ENCODE data around the gene MRGPRG.

MRGPRG gene

DNA sequence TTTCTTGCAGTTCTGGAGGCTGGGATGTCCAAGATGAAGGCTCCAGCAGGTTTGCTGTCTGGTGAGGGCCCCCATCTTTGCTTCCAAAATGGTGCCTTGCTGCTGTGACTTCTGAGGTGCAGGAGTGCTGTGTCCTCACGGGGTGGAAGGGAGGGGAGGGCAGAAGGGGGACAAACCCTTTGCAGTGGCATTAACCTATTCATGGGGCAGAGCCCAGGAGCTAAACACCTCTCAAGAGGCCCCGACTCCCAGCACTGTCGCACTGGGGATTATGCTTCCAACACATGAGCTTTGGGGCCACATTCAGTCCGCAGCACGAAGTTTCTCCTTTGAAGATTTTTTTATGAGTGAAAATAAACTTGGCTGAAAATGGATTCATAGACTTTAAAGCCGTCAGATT is 28.0 kb downstream of the MRGPRG start:
- H3K27me3 ChIP-seq (ENCODE audit: control insufficient read depth, insufficient read depth, low read length), result no peaks in the 10 kb centered on the region
- no peaks in the 10 kb centered on the region for H3K9me3 ChIP-seq (ENCODE audit: control insufficient read depth, insufficient read depth, low read depth, low read length)
- peaks cover 29% of the 10 kb centered on the region for H3K4me1 ChIP-seq (ENCODE audit: control insufficient read depth, insufficient read depth, low read length)
- no peak overlapping the region for H3K9ac ChIP-seq (ENCODE audit: low read length)
- H3K36me3 ChIP-seq (ENCODE audit: control insufficient read depth, insufficient read depth, low read length), result no peaks in the 10 kb centered on the region
- no peak overlapping the region for H3K27ac ChIP-seq (ENCODE audit: low read depth, low read length)
- no peak overlapping the region for H3K4me3 ChIP-seq (ENCODE audit: low read depth, low read length)

DNA sequence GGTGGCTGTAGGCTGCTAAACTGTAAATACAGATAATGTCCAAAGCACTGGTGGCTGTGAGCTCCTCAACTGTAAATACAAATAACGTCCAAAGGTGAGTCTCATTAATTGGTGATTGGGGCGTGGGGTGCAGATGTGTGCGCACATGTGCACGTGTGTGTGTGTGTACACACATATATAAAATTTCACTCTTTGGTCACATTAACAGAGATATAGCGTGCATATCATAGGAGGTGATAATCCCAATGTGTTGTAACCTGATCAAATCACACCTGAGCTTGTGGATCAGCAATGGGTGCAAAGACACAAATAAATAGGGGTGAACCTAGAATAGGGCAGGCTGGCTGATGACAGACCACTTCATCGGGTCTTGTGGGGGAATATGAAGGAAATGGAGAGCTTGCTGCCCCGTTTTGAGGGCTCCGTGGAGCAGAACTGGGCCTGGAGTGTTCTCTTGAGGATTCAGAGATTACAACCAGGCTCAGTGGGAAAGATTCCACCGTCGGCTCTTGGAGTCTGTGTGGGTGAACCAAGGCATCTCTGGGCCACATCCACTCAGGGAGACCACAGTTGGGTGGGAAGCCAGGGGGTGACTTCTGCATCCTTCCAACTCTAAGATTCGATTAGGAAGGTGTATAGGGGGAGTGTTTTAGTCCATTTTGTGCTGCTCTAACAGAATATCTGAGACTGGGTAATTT is 28.6 kb downstream of the MRGPRG start:
- Histone ChIP-seq H3K9me3 (ENCODE audit: control insufficient read depth, insufficient read depth, low read depth, low read length) (no peaks in the 10 kb centered on the region), H3K9ac (ENCODE audit: low read length) (peak overlapping the region; percentile 61), H3K36me3 (ENCODE audit: control insufficient read depth, insufficient read depth, low read length) (no peaks in the 10 kb centered on the region), H3K27ac (ENCODE audit: low read depth, low read length) (no peak overlapping the region; the same call in 1 of the 2 replicates), H3K27me3 (ENCODE audit: control insufficient read depth, insufficient read depth, low read length) (no peaks in the 10 kb centered on the region), H3K4me1 (ENCODE audit: control insufficient read depth, insufficient read depth, low read length) (peaks cover 29% of the 10 kb centered on the region), H3K4me3 (ENCODE audit: low read depth, low read length) (peak overlapping the region; percentile 42; the same call in 1 of the 2 replicates)

DNA sequence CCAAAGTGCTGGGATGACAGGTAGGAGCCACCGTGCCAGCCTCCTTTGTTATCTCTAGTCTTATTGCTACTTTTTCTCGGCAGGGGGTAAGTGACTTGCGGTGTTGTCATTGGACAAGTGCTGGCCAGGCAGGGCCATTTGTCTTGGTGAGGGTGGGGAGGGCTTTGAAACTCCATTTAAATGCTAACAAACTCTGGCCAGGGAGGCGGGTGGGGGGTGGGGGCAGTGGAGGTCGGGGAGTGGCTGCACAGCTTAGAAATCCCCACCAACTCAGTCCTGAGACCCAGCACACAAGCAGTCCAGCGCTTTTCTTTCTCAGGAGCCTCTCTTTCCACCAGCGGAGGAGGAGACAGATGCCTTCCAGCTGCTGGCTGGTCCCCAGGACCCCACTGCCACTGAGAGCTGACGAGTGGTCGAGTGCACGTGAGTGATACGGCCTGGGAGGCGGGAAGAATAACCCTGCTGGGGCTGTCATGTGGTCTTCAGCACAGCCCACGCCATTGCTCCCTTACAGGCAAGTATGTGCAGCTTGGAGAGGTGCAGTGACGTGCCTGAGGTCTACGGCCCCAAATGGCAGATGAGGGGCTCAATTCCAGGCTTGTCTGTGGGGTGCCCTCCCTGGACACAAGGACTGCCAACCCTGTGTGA is 29.3 kb downstream of the MRGPRG start:
- peak overlapping the region; percentile 42 for H3K4me3 ChIP-seq (ENCODE audit: low read depth, low read length)
- peak overlapping the region; percentile 53; the same call in 1 of the 2 replicates for H3K27ac ChIP-seq (ENCODE audit: low read depth, low read length)
- peak overlapping the region; percentile 61 for H3K9ac ChIP-seq (ENCODE audit: low read length)
- H3K27me3 ChIP-seq (ENCODE audit: control insufficient read depth, insufficient read depth, low read length), result no peaks in the 10 kb centered on the region
- no peaks in the 10 kb centered on the region for H3K36me3 ChIP-seq (ENCODE audit: control insufficient read depth, insufficient read depth, low read length)
- H3K9me3 ChIP-seq (ENCODE audit: control insufficient read depth, insufficient read depth, low read depth, low read length), result no peaks in the 10 kb centered on the region
- H3K4me1 ChIP-seq (ENCODE audit: control insufficient read depth, insufficient read depth, low read length), result peaks cover 29% of the 10 kb centered on the region

DNA sequence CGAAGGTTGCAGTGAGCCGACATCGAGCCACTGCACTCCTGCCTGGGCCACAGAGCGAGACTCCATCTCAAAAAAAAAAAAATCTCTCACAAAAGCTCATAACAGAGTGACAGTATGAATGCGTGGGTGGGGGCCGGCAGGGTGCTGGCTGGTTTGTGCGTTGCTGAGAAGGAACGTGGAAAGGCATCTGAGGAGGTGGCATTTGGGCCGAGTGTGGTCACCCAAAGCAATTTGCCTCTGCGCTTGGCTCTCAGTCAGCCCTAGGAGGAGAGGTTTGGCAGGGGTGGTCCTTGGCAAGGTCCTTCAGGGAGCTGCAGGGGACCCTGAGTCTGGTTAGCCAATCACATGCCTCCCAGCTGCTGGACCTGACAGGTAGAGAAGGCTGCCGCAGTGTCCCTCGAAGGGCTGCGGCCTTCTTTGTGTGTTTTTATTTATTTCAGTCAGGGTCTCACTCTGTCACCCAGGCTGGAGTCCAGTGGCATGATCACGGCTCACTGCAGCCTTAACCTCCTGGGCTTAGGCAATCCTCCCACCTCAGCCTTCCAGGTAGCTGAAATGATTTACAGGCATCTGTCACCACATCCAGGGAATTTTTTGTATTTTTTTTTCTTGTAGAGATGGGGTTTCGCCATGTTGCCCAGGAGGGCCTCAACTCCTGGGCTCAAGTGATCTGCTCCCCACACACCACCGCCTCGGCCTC is 30.0 kb downstream of the MRGPRG start:
- Histone ChIP-seq H3K4me3 (ENCODE audit: low read depth, low read length) (no peak overlapping the region), H3K27ac (ENCODE audit: low read depth, low read length) (peak overlapping the region; percentile 53; the same call in 1 of the 2 replicates), H3K4me1 (ENCODE audit: control insufficient read depth, insufficient read depth, low read length) (peaks cover 24% of the 10 kb centered on the region), H3K9ac (ENCODE audit: low read length) (peak overlapping the region; percentile 32), H3K36me3 (ENCODE audit: control insufficient read depth, insufficient read depth, low read length) (no peaks in the 10 kb centered on the region), H3K9me3 (ENCODE audit: control insufficient read depth, insufficient read depth, low read depth, low read length) (no peaks in the 10 kb centered on the region), H3K27me3 (ENCODE audit: control insufficient read depth, insufficient read depth, low read length) (no peaks in the 10 kb centered on the region)

DNA sequence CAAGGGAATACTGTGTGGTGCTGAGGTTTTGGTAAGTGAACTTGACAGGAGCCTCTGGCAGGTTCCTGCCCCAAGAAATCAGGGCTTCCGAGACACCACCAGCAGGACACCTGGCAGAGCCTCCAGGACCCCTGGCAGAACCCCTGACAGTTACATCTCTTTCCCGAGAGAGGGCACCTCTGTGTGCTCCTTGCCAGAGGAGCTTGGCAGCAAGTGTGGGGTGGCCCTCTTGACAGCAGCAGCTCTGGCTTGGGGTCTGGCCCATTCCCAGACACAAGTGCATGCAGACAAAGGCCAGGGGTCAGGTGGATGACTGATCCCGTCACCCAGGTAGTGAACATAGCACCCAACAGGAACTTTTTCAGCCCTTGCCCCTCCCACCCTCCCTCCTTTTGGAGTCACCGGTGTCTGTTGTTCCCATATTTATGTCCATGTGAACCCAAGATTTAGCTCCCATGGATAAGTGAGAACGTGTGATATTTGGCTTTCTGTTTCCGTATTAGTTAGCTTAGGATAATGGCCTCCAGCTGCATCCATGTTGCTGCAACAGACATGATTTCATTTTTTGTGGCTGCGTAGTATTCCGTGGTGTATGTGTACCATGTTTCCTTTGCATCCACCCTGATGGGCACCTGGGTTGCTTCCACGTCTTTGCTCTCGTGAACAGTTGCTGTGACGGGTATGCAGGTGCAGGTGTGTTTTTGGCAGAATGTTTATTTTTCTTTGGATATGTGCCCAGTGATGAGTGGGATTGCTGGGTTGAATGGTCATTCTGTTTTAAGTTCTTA is 32.3 kb downstream of the MRGPRG start:
- peaks cover 15% of the 10 kb centered on the region for H3K4me1 ChIP-seq (ENCODE audit: control insufficient read depth, insufficient read depth, low read length)
- no peaks in the 10 kb centered on the region for H3K9me3 ChIP-seq (ENCODE audit: control insufficient read depth, insufficient read depth, low read depth, low read length)
- no peak overlapping the region for H3K4me3 ChIP-seq (ENCODE audit: low read depth, low read length)
- no peak overlapping the region for H3K27ac ChIP-seq (ENCODE audit: low read depth, low read length)
- H3K36me3 ChIP-seq (ENCODE audit: control insufficient read depth, insufficient read depth, low read length), result no peaks in the 10 kb centered on the region
- H3K9ac ChIP-seq (ENCODE audit: low read length), result no peak overlapping the region
- H3K27me3 ChIP-seq (ENCODE audit: control insufficient read depth, insufficient read depth, low read length), result no peaks in the 10 kb centered on the region

DNA sequence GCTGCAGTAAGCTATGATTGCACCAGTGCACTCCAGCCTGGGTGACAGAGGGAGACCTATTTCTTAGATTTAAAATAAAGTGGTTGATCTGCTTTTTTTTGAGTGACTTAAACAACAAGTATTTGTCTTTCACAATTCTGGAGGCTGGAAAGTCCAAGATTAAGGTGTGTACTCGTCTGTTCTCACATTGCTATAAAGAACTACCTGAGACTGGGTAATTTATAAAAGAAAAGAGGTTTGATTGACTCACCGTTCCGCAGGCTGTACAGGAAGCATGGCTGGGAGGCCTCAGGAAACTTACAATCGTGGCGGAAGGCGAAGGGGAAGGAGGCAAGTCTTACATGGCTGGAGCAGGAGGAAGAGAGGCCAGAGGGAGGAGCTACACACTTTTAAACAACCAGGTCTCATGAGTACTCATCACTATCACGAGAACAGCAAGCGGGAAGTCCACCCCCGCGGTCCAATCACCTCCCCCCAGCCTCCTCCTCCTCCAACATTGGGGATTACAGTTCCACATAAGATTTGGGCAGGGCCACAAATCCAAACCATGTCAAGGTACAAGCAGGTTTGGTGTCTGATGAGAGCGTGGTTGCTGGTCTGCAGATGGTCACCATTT is 33.8 kb downstream of the MRGPRG start:
- Histone ChIP-seq H3K4me1 (ENCODE audit: control insufficient read depth, insufficient read depth, low read length) (peaks cover 13% of the 10 kb centered on the region), H3K9me3 (ENCODE audit: control insufficient read depth, insufficient read depth, low read depth, low read length) (peaks cover under 1% of the 10 kb centered on the region; the same call in 1 of the 2 replicates), H3K27ac (ENCODE audit: low read depth, low read length) (no peak overlapping the region), H3K4me3 (ENCODE audit: low read depth, low read length) (no peak overlapping the region), H3K36me3 (ENCODE audit: control insufficient read depth, insufficient read depth, low read length) (no peaks in the 10 kb centered on the region), H3K27me3 (ENCODE audit: control insufficient read depth, insufficient read depth, low read length) (no peaks in the 10 kb centered on the region), H3K9ac (ENCODE audit: low read length) (no peak overlapping the region)

DNA sequence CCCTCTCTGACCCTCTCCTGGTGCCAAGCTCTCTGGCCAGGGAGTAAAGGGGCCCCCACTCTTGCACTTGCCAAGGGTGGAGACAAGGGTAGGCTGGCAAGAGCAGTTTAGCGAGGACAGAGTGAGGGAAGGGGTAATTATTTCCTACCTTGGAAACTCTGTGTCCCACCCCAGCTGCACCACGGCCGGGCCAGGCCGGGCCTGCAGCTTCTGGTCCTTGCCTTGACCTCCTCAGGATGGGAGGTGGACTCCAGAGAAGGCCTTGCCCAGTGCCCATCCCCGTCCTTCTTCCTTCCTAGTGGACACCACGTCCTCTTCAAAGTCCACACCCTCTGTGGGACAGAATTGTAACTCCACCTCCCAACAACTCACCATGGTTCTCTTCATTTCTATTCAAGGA is 35.1 kb downstream of the MRGPRG start:
- Histone ChIP-seq H3K9ac (ENCODE audit: low read length) (no peak overlapping the region), H3K4me1 (ENCODE audit: control insufficient read depth, insufficient read depth, low read length) (peaks cover 2% of the 10 kb centered on the region), H3K27me3 (ENCODE audit: control insufficient read depth, insufficient read depth, low read length) (no peaks in the 10 kb centered on the region), H3K36me3 (ENCODE audit: control insufficient read depth, insufficient read depth, low read length) (no peaks in the 10 kb centered on the region), H3K27ac (ENCODE audit: low read depth, low read length) (no peak overlapping the region), H3K9me3 (ENCODE audit: control insufficient read depth, insufficient read depth, low read depth, low read length) (peaks cover 4% of the 10 kb centered on the region; the same call in 1 of the 2 replicates), H3K4me3 (ENCODE audit: low read depth, low read length) (no peak overlapping the region)

DNA sequence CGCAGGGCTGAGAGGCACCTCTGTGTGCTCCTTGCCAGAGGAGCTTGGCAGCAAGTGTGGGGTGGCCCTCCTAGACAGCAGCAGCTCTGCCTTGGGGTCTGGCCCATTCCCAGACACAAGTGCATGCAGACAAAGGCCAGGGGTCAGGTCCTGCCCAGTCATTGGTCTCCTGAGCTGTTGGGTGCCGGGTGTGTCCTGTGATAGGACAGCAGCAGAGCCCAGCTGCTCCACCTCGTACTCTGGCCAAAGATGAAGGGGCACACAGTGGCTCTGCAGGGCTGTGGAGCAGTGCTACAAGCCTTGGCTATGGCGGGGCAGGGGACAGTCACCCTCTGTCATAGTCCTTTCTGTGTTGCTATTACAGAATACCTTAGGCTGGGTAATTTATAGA is 36.2 kb downstream of the MRGPRG start:
- Histone ChIP-seq H3K4me3 (ENCODE audit: low read depth, low read length) (no peak overlapping the region), H3K9ac (ENCODE audit: low read length) (no peak overlapping the region), H3K36me3 (ENCODE audit: control insufficient read depth, insufficient read depth, low read length) (no peaks in the 10 kb centered on the region), H3K27ac (ENCODE audit: low read depth, low read length) (no peak overlapping the region), H3K4me1 (ENCODE audit: control insufficient read depth, insufficient read depth, low read length) (no peaks in the 10 kb centered on the region; the same call in 1 of the 2 replicates), H3K9me3 (ENCODE audit: control insufficient read depth, insufficient read depth, low read depth, low read length) (peaks cover 4% of the 10 kb centered on the region; the same call in 1 of the 2 replicates), H3K27me3 (ENCODE audit: control insufficient read depth, insufficient read depth, low read length) (no peaks in the 10 kb centered on the region)

DNA sequence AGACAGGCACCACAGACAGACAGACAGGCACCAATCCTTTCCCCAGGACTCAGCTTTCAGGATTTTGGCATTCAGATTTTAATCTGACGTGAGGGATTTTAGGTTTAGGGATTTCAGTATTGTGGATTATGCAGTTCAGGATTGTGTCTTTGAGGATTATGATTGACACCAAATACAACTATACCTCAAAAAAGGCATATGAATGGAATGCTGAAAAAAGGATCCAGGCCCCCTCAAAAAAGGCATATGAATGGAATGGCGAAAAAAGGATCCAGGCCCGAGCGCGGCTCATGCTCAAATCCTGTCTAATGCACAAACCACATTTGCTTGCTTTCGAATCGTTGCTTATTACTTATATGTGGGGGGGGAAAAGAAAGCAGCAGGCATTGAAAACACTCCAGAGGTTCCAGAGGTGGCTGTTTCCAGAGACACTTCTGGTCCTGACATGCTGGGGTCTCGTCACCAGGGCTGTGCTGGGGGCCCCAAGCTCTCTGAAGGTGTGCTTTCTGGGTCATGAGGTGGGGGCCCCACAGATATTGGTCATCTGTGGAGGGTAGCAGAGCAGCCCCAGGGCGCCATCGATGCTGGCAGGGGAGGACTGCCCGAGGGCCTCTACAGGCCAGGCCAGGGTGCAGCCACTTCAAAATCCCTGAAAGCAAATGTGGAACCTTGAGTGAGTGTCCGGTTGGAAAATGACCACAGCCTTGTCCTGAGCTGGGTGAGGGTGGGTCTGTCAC is 36.7 kb downstream of the MRGPRG start:
- no peaks in the 10 kb centered on the region for H3K36me3 ChIP-seq (ENCODE audit: control insufficient read depth, insufficient read depth, low read length)
- no peak overlapping the region for H3K9ac ChIP-seq (ENCODE audit: low read length)
- peaks cover 4% of the 10 kb centered on the region; the same call in 1 of the 2 replicates for H3K9me3 ChIP-seq (ENCODE audit: control insufficient read depth, insufficient read depth, low read depth, low read length)
- H3K4me3 ChIP-seq (ENCODE audit: low read depth, low read length), result no peak overlapping the region
- H3K27ac ChIP-seq (ENCODE audit: low read depth, low read length), result no peak overlapping the region
- no peaks in the 10 kb centered on the region for H3K27me3 ChIP-seq (ENCODE audit: control insufficient read depth, insufficient read depth, low read length)
- H3K4me1 ChIP-seq (ENCODE audit: control insufficient read depth, insufficient read depth, low read length), result no peaks in the 10 kb centered on the region; the same call in 1 of the 2 replicates

DNA sequence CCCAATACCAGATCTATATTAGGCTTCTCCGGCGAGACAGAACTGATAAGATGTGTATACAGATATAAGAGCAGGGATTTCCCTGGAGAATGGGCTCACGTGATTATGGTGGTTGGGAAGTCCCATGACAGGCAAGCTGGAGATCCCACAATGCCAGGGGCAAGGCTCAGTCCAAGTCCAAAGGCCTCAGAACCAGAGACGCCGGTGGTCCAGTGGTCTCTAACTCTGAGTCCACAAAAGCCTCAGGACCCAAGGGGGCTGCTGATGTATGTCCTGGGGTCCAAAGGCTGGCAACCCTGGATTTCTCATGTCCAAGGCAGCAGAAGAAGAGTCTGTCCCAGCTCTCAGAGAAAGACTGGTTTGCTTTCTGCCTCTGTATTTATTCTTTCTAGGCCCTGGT is 37.7 kb downstream of the MRGPRG start:
- Histone ChIP-seq H3K36me3 (ENCODE audit: control insufficient read depth, insufficient read depth, low read length) (no peaks in the 10 kb centered on the region), H3K9me3 (ENCODE audit: control insufficient read depth, insufficient read depth, low read depth, low read length) (peaks cover 12% of the 10 kb centered on the region; the same call in 1 of the 2 replicates), H3K4me1 (ENCODE audit: control insufficient read depth, insufficient read depth, low read length) (no peaks in the 10 kb centered on the region; the same call in 1 of the 2 replicates), H3K27me3 (ENCODE audit: control insufficient read depth, insufficient read depth, low read length) (no peaks in the 10 kb centered on the region), H3K27ac (ENCODE audit: low read depth, low read length) (no peak overlapping the region), H3K9ac (ENCODE audit: low read length) (no peak overlapping the region), H3K4me3 (ENCODE audit: low read depth, low read length) (no peak overlapping the region)
